ENCODE results near the gene CRMP1.

- TF ChIP-seq EP300 (IDR thresholded peaks at IDR 0.05) (no peak), CTCF (IDR thresholded peaks at IDR 0.05) (no peak)
These were observed 16.1 kb upstream of the CRMP1 start for GRCh38 chr4:5908876-5909427.

Measured in esophagus muscularis mucosa (tissue), 3 donors.